HCEC 1CT (cell line): ENCODE measurements around the gene FIBIN.
A peak's percentile ranks its signal among the peaks of the same experiment; 100 is the strongest.
"Not testable (repeated sequence)": the region's sequence is repeated elsewhere in the genome, so short reads cannot be mapped to it uniquely, and the experiment has no call there.

Experiments
- DNase-seq: peaks from one replicate; pipeline ENCODE4 v3.0.0-alpha.2; 2017

FIBIN gene

GRCh38 chr11:26993965-26994457 lies at the start of gene FIBIN:
TSS of gene FIBIN (plus strand) at chr11:26994112. CDS start at chr11:26994527, 415 bp downstream.
- peak; percentile 92 for DNase-seq

GRCh38 chr11:26944866-26945664 lies 48.8 kb upstream of the FIBIN start:
- peak; percentile 78 for DNase-seq

GRCh38 chr11:26946257-26946716 lies 47.6 kb upstream of the FIBIN start:
- DNase-seq: peak; percentile 98

- DNase-seq: peak; percentile 100
Observed at GRCh38 chr11:26947379-26947844, 46.5 kb upstream of the FIBIN start.

GRCh38 chr11:26947904-26948639 lies 45.8 kb upstream of the FIBIN start:
- peak; percentile 92 for DNase-seq

GRCh38 chr11:26948881-26949280 lies 45.0 kb upstream of the FIBIN start:
- no peak for DNase-seq

- DNase-seq: peak; percentile 61
Observed at GRCh38 chr11:26949846-26950245, 44.1 kb upstream of the FIBIN start.

- peak; percentile 96 for DNase-seq
Observed at GRCh38 chr11:26950260-26950719, 43.6 kb upstream of the FIBIN start.

GRCh38 chr11:26951809-26952515 lies 42.0 kb upstream of the FIBIN start:
- DNase-seq: no peak

- DNase-seq: peak; percentile 49
Observed at GRCh38 chr11:26953770-26954392, 40.0 kb upstream of the FIBIN start.

- no peak for DNase-seq
Observed at GRCh38 chr11:26958005-26958701, 35.8 kb upstream of the FIBIN start.

- DNase-seq: no peak
Observed at GRCh38 chr11:26958702-26959049, 35.2 kb upstream of the FIBIN start.

- DNase-seq: peak; percentile 86
Observed at GRCh38 chr11:26960281-26960680, 33.6 kb upstream of the FIBIN start.

GRCh38 chr11:26963764-26964163 lies 30.1 kb upstream of the FIBIN start:
- DNase-seq: peak; percentile 73

- peak; percentile 46 for DNase-seq
Observed at GRCh38 chr11:26964339-26964738, 29.6 kb upstream of the FIBIN start.

- DNase-seq: not testable (repeated sequence)
Observed at GRCh38 chr11:26964847-26965485, 28.9 kb upstream of the FIBIN start.

- DNase-seq: peak; percentile 94
Observed at GRCh38 chr11:26971961-26972360, 22.0 kb upstream of the FIBIN start.

GRCh38 chr11:26974069-26974783 lies 19.7 kb upstream of the FIBIN start:
- peak; percentile 93 for DNase-seq

- DNase-seq: no peak
Observed at GRCh38 chr11:26974996-26975395, 18.9 kb upstream of the FIBIN start.

- peak; percentile 87 for DNase-seq
Observed at GRCh38 chr11:26976389-26976788, 17.5 kb upstream of the FIBIN start.

- not testable (repeated sequence) for DNase-seq
Observed at GRCh38 chr11:26977209-26977608, 16.7 kb upstream of the FIBIN start.
